Measurements from ENCODE around the gene PSG5. TPM values are rescaled to one million over a fixed set of nuclear protein-coding genes. Genes with fewer than 3 reads are reported as not detected.
"Not testable (repeated sequence)": the region's sequence is repeated elsewhere in the genome, so short reads cannot be mapped to it uniquely, and the experiment has no call there.

PSG5 gene
- total RNA-seq = not detected in 2 replicates

GRCh38 chr19:43186311-43186935 lies at the start of gene PSG5:
Gene PSG5, minus strand, starts transcription at chr19:43186536. Its CDS starts 131 bp downstream, at chr19:43186405.
- not testable (repeated sequence) for DNase-seq (ENCODE audit: low read depth in 2 of 2)

DNA sequence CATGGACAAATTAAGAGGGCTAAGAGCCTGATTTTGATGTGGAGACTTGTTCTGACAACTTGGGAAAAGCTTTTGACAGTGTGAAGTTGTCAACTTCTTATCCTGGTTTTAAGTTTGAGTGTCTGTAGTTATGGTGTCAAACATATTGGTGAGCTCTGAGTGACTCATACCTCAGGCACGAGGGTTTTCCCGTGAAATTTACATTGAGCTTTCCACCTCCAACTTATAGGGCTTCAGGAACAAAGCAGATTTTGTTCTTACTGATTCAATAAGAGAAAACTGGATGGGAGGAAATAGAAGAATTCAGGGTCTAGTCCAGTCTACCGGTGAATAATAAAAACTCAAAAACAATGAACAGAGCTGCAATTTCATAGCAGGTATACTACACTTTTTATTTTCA lies 49.4 kb upstream of the PSG5 start:
- not testable (repeated sequence) for DNase-seq (ENCODE audit: low read depth in 2 of 2)

- peak in 1 of 2 donors; percentile 50 for DNase-seq (ENCODE audit: low read depth in 2 of 2)
Measured at GRCh38 chr19:43229315-43229714, 43.0 kb upstream of the PSG5 start.

DNA sequence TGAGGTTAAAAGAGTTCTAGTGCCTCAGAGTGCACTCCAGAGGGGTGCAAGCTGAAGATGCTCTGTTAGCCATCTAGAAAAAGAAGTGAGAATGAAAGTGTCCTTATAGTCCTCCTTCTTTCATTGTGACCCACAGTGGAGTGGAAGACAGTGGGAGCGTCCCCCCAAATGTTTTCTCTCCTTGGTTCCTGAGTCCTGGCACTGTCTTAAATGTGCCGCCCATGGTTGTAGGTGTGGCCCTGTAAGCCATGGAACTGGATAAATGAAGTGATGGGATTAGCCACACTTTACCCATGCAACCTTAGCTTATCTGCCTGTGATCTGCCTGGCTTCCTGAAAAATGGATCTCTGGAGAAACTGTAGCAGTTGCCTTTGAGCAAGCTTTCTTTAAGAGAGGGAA lies 42.4 kb upstream of the PSG5 start:
- peak in 1 of 2 donors; percentile 12 for DNase-seq (ENCODE audit: low read depth in 2 of 2)

- not testable (repeated sequence) for DNase-seq (ENCODE audit: low read depth in 2 of 2)
Measured at GRCh38 chr19:43226986-43227385, 40.6 kb upstream of the PSG5 start.

DNA sequence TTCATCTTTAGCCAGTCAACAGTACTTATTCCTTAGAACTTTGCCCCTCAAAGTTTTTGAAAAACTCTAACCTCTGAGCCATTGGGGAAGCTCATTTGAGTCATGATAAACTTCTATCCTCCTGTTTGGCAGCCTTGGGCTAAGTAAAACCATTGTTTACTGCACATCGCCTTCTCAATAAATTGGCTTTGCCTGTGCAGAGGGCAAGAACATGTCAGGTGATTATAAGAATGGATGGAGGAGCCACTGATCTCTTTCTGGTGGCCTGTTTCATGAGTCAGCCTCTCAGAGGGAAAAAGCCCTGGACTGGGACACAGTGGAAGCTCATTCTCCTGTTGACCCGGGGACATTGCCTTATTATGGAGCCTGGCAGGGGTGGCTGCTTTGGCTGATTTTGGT lies 38.5 kb upstream of the PSG5 start:
- DNase-seq (ENCODE audit: low read depth in 2 of 2) = no peak

DNA sequence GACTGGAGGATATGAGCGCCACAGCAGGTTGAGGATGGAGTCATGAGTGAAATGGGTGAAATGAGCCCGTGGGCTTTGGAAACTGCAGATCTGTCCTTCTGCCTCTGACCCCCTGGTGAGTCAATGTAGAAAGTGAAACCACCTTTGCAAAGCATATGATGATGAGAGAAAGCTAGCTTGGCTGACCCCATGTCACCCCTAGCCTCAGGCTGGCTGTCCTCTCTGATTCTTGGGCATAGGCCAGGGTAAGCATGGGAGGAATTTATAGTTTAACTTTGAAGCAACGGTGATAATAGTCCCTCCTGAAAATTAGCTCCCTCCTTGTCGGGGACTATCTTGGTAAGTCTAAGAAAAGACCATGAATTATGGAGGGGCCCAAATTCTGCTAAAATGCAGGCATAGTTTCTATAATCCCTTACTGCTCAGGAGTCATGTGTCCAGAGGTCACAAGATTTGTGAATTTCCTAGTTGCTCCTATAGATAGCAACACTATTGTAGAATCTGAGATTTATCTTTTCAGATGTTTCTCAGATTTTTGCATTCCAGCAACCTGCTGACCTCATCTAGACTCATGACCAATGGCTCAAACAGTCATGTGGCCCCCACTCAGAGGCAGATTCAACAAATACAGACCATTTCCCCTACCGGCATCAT lies 38.0 kb upstream of the PSG5 start:
- DNase-seq (ENCODE audit: low read depth in 2 of 2) = peak; percentile 19 to 59

DNA sequence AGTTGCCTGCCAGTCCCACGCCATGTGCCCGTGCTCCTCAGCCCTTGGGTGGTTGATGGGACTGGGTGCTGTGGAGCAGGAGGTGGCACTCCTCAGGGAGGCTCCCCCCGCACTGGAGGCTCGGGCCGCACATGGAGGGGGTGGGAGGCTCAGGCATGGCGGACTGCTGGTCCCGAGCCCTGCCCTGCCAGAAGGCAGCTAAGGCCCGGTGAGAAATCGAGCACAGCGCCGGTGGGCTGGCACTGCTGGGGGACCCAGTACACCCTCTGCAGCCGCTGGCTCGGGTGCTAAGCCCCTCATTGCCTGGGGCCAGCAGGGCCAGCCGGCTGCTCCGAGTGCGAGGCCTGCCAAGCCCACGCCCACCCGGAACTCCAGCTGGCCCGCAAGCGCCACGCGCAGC lies 35.6 kb upstream of the PSG5 start:
- not testable (repeated sequence) for DNase-seq (ENCODE audit: low read depth in 2 of 2)

DNA sequence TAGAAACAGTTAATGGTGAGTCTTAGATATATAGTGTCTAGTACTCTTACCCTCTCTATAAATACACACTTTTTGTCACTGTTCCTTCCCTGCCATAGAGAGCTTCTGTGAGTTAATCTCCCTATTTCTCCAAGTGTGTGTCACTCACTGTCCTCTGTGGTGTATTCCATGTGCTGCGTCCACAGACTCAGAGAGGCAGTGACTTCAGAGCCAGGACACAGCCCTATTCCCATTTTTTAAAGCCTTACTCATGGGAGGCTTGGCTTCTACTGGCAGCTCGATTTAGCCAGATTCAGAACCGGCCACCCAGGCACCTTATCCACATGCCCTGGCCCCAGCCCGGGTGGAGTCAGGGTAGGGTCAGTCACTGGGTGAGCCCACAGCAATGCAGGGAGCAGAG lies 32.8 kb upstream of the PSG5 start:
- DNase-seq (ENCODE audit: low read depth in 2 of 2) = not testable (repeated sequence)

- not testable (repeated sequence) for DNase-seq (ENCODE audit: low read depth in 2 of 2)
Measured at GRCh38 chr19:43215881-43216280, 29.5 kb upstream of the PSG5 start.

DNA sequence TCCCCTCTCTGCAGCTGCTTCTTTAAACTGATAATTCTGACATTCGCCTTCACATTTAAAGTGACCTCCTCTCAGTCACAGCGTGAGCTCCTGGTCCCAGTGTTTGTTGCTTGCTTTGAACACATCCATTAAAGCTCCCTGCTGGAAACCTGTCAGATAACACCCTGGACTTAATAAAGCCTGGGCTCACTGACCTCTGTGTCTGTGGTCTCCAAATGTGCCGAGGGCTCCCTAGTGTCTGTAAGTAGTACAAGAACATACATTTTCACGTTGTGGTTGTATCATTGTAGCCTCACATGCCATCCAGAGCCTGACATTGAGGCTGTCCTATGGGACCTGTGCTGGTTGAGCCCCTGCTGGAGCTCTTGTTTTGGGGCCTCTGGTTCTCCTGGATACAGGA lies 21.7 kb upstream of the PSG5 start:
- DNase-seq (ENCODE audit: low read depth in 2 of 2) = no peak

- DNase-seq (ENCODE audit: low read depth in 2 of 2) = peak; percentile 25 to 44
Measured at GRCh38 chr19:43207174-43207573, 20.8 kb upstream of the PSG5 start.

- DNase-seq (ENCODE audit: low read depth in 2 of 2) = peak; percentile 26 to 30
Measured at GRCh38 chr19:43205471-43206105, 19.3 kb upstream of the PSG5 start, which contains the start of gene PSG4. Gene PSG4, minus strand, starts transcription at chr19:43205638. Its CDS starts 102 bp downstream, at chr19:43205536.

DNA sequence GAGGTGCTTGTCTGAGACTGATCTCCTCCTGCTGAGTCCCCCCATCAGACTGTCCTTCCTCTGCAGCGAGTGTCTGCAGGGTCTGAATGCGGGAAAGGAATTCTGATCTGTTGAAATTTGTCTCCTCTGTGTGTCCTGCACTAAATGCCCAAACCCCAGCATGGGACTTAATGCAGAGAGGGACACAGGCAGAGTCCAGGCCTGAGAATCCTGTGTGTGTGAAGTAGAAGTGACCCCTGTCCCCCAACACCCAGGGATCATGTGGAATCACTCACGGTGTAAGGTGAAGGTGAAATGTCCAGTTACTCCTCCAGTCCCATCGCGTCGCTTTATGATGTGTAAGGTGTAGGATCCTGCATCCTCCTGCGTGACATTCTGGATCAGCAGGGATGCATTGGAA lies 17.3 kb upstream of the PSG5 start:
- not testable (repeated sequence) for DNase-seq (ENCODE audit: low read depth in 2 of 2)

DNA sequence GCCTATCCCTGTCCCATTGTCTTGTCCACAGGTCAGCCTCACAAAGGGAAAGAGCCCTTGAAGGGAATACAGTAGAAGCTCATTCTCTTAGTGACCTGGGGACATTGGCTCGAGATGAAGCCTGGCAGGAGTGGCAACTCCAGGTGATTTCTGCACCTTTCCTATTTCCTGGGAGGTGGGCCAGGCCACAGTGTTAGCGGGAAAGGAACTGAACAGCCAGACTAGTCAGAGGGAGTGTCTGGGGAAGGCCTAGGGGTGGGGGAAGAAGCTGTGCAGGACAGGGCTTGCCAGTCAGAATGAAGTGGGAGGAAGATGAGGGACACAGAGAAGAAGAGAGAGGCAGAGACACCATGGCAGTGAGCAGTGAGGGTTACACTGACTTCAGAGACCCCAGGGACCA lies 15.6 kb upstream of the PSG5 start:
- not testable (repeated sequence) for DNase-seq (ENCODE audit: low read depth in 2 of 2)

DNA sequence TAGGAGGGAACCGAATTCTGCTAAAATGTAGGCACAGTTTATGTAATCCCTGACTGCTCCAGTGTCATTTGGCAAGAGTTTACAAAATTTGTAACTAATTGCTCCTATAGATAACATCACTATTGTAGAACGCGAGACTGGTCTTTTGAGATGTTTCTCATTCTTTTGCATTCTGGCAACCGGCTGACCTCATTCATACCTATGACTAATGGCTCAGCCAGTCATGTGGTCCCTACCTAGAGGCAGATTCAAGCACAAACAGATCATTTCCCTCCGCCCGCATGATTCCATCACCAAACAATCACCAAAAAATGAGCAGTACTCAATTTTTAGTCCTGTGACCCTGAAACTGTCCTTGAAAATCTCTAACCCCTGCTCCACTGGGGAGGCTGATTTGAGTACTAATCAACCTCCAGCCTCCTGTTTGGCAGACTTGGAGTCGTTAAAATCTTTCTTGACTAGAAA lies 15.0 kb upstream of the PSG5 start:
- DNase-seq (ENCODE audit: low read depth in 2 of 2) = peak; percentile 44 to 57

DNA sequence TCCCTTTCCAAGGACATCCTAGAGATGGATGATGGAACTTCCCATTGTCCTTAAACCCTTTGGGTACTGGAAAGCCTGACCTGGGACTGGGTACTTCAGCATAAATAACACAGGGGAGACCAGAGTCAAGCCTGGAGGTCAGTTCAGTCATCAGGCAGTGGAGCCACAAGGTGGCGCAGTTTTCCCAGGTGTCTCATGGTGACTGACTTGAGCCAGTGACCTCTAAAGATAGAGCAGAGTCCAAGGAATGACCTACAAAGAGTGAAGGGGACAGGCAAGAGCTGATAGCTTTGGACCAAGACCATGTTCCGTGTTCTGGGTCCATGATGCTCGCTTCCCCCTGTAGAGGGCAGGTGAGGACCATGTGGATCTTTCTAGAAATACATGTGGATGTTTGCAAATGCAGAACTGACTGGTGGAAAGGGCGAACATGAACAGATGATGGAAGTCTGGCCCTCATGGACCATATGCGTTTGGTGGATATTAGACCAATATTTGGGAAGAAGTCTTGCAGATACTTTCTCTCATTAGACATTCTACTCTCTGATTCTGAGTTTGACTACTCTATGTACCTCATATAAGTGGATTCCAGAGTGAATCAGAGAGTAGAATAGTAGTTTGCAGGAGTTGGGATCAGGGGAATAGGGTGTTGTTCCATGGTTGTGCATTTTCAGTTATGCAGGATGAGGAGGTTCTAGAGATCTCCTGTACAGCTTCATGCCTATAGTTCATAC lies 12.5 kb upstream of the PSG5 start:
- DNase-seq (ENCODE audit: low read depth in 2 of 2) = peak; percentile 16 to 20

GRCh38 chr19:43197666-43198397 lies 11.5 kb upstream of the PSG5 start:
- DNase-seq (ENCODE audit: low read depth in 2 of 2) = not testable (repeated sequence)

GRCh38 chr19:43194397-43194796 lies 8.1 kb upstream of the PSG5 start:
- DNase-seq (ENCODE audit: low read depth in 2 of 2) = not testable (repeated sequence)

DNA sequence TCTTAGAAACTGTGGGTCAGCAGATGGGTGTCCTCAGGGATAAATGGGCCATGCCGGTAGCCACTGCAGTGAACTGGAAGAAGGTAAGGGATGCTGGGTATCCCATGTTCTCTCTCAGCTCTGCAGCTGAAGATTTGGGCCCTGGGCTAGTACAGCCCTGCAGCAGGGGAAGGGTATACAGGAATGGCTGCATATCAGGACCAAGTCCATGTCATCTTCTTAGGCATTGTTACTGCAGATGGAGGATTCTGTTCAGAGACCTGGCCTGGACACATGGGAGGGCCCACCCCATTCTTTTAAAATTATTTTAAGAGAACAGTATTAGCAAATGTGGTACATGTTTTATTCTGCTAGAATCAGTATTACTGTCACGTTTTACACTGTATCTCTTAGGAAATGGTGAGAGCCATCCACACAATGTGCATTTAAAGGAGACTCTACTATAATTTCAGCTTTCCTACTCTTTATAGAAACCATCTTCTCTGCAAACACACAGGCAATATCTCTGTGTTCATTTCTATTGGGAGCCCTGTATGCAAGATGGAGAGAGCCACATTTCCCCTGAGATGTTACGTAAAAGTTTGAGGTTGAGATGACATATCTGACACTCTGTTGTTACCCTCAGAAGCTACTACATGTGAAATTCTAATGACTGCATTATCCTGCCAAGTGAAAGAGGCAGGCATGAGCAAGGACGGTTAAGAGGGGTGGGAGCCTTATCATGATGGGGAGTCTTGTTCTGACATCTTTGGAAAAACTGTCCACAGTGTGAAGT lies 6.2 kb upstream of the PSG5 start:
- DNase-seq (ENCODE audit: low read depth in 2 of 2) = not testable (repeated sequence)

Data from lung microvascular endothelial cell (primary cell).